ENCODE measurements around the gene USP33. TPM values are rescaled to one million over a fixed set of nuclear protein-coding genes. Genes with fewer than 3 reads are reported as not detected.
A peak's percentile ranks its signal among the peaks of the same experiment; 100 is the strongest.

USP33 gene
- total and polyA plus RNA-seq, 2 of the 13 experiments (the other 11 are each of a cell fraction or from before 2014, with no cell fraction given), result 32.0 to 49.1 TPM

DNA sequence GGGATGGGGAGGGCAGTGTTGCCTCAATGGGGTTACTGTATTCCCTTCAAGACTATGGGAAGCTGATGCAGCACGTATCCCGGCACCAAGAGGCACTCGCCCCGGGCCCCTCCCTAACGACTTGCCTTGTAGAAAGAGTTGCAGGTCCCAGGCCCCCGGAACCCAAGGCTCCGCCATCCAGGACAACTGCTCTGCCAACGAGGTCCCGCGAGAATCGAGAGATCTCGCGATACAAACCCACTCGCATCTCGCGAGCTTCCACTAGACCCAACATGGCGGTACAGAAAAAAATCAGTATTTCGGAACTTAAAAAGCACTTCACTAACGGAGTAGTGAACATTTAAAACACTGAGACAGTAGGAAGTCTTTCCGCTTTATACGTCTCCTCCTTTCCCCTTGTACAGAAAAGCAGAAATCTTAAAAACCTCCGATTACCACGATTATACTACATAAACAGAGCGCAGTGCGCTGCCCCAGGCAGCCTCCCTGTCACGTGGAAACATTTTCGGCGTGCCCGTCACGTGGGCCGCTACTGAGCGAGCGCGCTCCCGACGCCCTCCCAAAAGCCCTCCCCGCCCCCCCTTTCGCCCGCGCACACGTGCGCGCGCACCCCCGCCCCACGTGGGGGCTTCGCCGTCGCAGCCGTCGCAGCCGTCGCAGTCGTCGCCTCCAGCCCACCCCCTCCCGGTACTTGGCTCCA lies 77.0 kb downstream of the USP33 start, which contains the start of gene ZZZ3 (continued):
- 0 out of 2 replicates have a peak, but pooled peaks have one; percentile 39 for TF ChIP-seq ZNF670 (CRISPR knock-in tag; IDR thresholded peaks at IDR 0.05; ENCODE audit: borderline replicate concordance)
- TF ChIP-seq, protein P1, sequence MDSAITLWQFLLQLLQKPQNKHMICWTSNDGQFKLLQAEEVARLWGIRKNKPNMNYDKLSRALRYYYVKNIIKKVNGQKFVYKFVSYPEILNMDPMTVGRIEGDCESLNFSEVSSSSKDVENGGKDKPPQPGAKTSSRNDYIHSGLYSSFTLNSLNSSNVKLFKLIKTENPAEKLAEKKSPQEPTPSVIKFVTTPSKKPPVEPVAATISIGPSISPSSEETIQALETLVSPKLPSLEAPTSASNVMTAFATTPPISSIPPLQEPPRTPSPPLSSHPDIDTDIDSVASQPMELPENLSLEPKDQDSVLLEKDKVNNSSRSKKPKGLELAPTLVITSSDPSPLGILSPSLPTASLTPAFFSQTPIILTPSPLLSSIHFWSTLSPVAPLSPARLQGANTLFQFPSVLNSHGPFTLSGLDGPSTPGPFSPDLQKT (CRISPR knock-in tag; IDR thresholded peaks at IDR 0.05; ENCODE audit: borderline replicate concordance), result no peak
- TF ChIP-seq DNMT3B (CRISPR knock-in tag; conservative IDR thresholded peaks at IDR 0.05), result no peak
- TF ChIP-seq STAG1 (CRISPR knock-in tag; IDR thresholded peaks at IDR 0.05), result no peak
- no peak for TF ChIP-seq TEAD2 (CRISPR knock-in tag; IDR thresholded peaks at IDR 0.05)
- TF ChIP-seq SMARCC2 (IDR thresholded peaks at IDR 0.05), result no peak
- TF ChIP-seq ZNF101 (CRISPR knock-in tag; IDR thresholded peaks at IDR 0.05; ENCODE audit: borderline replicate concordance, low read depth), result no peak
- TF ChIP-seq IKZF4 (CRISPR knock-in tag; IDR thresholded peaks at IDR 0.05; ENCODE audit: borderline replicate concordance, low read depth, not compliant biosample characterization), result no peak
- TF ChIP-seq ZKSCAN8 (CRISPR knock-in tag; IDR thresholded peaks at IDR 0.05; ENCODE audit: borderline replicate concordance), result no peak
- no peak for TF ChIP-seq FOSL1 (CRISPR knock-in tag; IDR thresholded peaks at IDR 0.05; ENCODE audit: borderline replicate concordance)
- TF ChIP-seq, protein P2, sequence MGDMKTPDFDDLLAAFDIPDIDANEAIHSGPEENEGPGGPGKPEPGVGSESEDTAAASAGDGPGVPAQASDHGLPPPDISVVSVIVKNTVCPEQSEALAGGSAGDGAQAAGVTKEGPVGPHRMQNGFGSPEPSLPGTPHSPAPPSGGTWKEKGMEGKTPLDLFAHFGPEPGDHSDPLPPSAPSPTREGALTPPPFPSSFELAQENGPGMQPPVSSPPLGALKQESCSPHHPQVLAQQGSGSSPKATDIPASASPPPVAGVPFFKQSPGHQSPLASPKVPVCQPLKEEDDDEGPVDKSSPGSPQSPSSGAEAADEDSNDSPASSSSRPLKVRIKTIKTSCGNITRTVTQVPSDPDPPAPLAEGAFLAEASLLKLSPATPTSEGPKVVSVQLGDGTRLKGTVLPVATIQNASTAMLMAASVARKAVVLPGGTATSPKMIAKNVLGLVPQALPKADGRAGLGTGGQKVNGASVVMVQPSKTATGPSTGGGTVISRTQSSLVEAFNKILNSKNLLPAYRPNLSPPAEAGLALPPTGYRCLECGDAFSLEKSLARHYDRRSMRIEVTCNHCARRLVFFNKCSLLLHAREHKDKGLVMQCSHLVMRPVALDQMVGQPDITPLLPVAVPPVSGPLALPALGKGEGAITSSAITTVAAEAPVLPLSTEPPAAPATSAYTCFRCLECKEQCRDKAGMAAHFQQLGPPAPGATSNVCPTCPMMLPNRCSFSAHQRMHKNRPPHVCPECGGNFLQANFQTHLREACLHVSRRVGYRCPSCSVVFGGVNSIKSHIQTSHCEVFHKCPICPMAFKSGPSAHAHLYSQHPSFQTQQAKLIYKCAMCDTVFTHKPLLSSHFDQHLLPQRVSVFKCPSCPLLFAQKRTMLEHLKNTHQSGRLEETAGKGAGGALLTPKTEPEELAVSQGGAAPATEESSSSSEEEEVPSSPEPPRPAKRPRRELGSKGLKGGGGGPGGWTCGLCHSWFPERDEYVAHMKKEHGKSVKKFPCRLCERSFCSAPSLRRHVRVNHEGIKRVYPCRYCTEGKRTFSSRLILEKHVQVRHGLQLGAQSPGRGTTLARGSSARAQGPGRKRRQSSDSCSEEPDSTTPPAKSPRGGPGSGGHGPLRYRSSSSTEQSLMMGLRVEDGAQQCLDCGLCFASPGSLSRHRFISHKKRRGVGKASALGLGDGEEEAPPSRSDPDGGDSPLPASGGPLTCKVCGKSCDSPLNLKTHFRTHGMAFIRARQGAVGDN (CRISPR knock-in tag; IDR thresholded peaks at IDR 0.05), result peak; percentile 31
- TF ChIP-seq, protein P3, sequence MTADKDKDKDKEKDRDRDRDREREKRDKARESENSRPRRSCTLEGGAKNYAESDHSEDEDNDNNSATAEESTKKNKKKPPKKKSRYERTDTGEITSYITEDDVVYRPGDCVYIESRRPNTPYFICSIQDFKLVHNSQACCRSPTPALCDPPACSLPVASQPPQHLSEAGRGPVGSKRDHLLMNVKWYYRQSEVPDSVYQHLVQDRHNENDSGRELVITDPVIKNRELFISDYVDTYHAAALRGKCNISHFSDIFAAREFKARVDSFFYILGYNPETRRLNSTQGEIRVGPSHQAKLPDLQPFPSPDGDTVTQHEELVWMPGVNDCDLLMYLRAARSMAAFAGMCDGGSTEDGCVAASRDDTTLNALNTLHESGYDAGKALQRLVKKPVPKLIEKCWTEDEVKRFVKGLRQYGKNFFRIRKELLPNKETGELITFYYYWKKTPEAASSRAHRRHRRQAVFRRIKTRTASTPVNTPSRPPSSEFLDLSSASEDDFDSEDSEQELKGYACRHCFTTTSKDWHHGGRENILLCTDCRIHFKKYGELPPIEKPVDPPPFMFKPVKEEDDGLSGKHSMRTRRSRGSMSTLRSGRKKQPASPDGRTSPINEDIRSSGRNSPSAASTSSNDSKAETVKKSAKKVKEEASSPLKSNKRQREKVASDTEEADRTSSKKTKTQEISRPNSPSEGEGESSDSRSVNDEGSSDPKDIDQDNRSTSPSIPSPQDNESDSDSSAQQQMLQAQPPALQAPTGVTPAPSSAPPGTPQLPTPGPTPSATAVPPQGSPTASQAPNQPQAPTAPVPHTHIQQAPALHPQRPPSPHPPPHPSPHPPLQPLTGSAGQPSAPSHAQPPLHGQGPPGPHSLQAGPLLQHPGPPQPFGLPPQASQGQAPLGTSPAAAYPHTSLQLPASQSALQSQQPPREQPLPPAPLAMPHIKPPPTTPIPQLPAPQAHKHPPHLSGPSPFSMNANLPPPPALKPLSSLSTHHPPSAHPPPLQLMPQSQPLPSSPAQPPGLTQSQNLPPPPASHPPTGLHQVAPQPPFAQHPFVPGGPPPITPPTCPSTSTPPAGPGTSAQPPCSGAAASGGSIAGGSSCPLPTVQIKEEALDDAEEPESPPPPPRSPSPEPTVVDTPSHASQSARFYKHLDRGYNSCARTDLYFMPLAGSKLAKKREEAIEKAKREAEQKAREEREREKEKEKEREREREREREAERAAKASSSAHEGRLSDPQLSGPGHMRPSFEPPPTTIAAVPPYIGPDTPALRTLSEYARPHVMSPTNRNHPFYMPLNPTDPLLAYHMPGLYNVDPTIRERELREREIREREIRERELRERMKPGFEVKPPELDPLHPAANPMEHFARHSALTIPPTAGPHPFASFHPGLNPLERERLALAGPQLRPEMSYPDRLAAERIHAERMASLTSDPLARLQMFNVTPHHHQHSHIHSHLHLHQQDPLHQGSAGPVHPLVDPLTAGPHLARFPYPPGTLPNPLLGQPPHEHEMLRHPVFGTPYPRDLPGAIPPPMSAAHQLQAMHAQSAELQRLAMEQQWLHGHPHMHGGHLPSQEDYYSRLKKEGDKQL (CRISPR knock-in tag; IDR thresholded peaks at IDR 0.05; ENCODE audit: low read depth), result 0 out of 2 replicates have a peak, but pooled peaks have one; percentile 44
- peak; percentile 73; the same call in 1 of the 2 replicates for TF ChIP-seq ZNF556 (CRISPR knock-in tag; IDR thresholded peaks at IDR 0.05; ENCODE audit: borderline replicate concordance)
- 0 out of 2 replicates have a peak, but pooled peaks have one; percentile 9 for TF ChIP-seq ZNF543 (CRISPR knock-in tag; IDR thresholded peaks at IDR 0.05)
- TF ChIP-seq ZNF83 (CRISPR knock-in tag; IDR thresholded peaks at IDR 0.05; ENCODE audit: borderline replicate concordance), result no peak
- TF ChIP-seq ZNF329 (CRISPR knock-in tag; IDR thresholded peaks at IDR 0.05; ENCODE audit: low read depth), result 0 out of 2 replicates have a peak, but pooled peaks have one; percentile 5
- TF ChIP-seq, protein P4, sequence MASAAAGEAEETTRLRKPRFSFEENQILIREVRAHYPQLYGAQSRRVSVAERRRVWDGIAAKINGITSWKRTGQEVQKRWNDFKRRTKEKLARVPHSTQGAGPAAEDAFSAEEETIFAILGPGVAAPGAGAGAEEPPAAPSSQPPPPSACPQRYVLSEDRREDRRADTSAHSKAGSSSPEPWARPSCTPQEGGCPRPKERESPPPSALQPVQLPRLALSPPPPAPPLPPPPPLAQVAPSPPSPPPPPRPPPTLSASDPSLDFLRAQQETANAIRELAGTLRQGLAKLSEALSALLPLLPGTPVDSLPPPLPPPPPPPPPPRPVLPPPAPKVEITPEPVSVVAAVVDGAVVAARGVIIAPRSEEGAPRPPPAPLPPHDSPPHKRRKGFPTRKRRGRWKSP (CRISPR knock-in tag; IDR thresholded peaks at IDR 0.05), result 0 out of 2 replicates have a peak, but pooled peaks have one; percentile 39
